HUES6 (cell line): ENCODE results near the gene STK35.

Experiments used
- H3K27ac ChIP-seq: 2 replicates; pipeline ENCODE4 v1.7.0; 2013; ENCODE audit warnings: low read depth, mild to moderate bottlenecking, low read length, inconsistent platforms
- H3K27me3 ChIP-seq: 2 replicates; pipeline ENCODE4 v1.6.1; 2013; ENCODE audit warnings: low read length; ENCODE audit not compliant: control insufficient read depth, insufficient read depth
- H3K36me3 ChIP-seq: 2 replicates; pipeline ENCODE4 v1.6.1; 2013; ENCODE audit warnings: low read length; ENCODE audit not compliant: control insufficient read depth, insufficient read depth
- H3K4me1 ChIP-seq: 2 replicates; pipeline ENCODE4 v1.6.1; 2013; ENCODE audit warnings: low read length; ENCODE audit not compliant: control insufficient read depth, insufficient read depth
- H3K4me3 ChIP-seq: 2 replicates; pipeline ENCODE4 v1.5.1; 2013; ENCODE audit warnings: low read depth, low read length
- H3K9ac ChIP-seq: one replicate; pipeline ENCODE4 v1.6.1; 2013; ENCODE audit warnings: mild to moderate bottlenecking, low read length
- H3K9me3 ChIP-seq: 2 replicates; pipeline ENCODE4 v1.6.1; 2013; ENCODE audit warnings: low read depth, low read length; ENCODE audit not compliant: control insufficient read depth, insufficient read depth

STK35 gene

DNA sequence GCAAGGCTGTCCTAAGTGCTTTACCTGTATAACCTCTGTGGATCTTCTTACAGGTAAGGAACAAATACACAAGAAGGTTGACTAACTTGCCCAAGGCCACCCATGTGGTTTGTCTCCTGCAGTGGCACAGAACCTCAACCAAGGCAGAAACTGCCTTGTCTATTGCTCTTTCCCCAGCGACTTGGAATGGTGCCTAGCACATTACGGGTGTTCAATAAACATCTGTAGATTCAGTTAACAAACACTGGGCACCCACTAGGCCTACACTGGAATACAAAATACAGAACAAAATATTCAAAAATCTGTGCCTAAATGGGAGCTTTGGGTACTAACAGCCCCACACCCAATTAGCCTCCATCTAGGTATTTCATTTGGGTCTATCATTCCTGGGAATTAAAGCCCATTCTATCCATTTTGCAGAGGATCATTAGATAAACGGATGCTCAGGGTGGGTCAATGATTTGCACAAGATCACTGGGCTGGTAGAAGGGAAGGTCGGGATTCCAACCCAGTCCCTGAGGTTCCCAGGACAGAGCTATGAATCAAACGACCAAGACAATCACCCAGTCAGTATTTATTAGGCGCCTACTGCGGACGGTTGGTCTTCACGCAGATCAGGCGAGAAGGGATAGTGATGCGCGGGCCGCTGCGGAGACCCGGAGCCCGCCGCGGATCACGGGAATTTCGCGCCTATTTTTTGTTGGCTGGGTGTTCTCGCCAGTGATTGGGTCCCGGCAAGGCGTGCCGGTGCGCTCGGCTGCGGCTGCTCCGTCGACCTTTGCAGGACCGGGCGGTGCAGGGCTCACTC, at the start of gene STK35:
TSS of gene STK35 (plus strand) at position 771 of the 808 bp plus-strand sequence. CDS start 55 bp downstream, outside the sequence.
- peak within 1 kb of the TSS; percentile 87 for H3K4me3 ChIP-seq

DNA sequence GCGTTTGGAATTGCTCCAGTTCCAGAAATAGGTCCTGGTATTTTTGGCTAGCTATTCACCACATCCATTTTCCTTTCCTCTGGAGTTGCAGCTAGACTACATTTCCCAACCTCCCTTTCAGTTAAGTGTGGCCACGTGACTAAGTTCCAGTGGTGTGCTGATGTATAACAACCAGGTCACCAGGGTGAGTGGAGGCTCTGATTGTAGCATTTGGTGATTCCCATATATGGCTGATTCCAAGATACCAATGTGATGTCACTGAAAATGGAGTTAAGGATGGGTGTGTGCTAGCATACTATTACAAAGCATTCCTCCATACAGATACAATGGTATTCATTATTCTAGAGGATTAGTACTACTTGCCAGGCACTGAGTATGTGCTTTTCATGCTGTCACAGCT, 49.7 kb upstream of the STK35 start:
- Histone ChIP-seq H3K36me3 (no peaks in the 10 kb centered on the region), H3K27ac (no peak overlapping the region), H3K9ac (no peak overlapping the region), H3K4me3 (no peak overlapping the region), H3K9me3 (peaks cover 8% of the 10 kb centered on the region; the same call in 1 of the 2 replicates), H3K27me3 (peaks cover 10% of the 10 kb centered on the region; the same call in 1 of the 2 replicates), H3K4me1 (no peaks in the 10 kb centered on the region)

More for the DNA sequence above, at the start of gene STK35:
- H3K9ac ChIP-seq: peak within 1 kb of the TSS; percentile 100
- peaks cover 12% of the 10 kb centered on the region for H3K36me3 ChIP-seq
- H3K27ac ChIP-seq: peak within 1 kb of the TSS; percentile 100
- H3K9me3 ChIP-seq: no peaks in the 10 kb centered on the region
- no peaks in the 10 kb centered on the region for H3K27me3 ChIP-seq
- H3K4me1 ChIP-seq: peaks cover 21% of the 10 kb centered on the region

DNA sequence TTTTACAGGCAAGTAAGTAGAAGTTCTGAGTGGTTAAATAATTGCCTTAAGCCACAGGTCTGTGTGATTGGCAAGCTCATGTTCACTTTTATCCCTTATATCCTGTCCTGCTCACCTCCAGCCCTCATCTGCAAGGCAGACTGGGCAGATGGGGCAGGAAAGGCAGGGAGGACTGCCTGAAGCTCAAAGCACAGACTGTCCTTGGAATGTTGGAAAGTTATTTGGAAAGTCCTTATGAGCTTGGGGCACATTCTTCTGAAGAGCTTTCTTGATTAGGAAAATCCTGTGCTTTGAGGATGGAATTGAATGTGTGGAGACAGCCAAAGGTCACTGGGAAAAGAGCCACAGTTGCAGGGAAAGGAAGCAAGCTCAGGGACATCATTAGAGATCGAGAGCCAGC, 48.9 kb upstream of the STK35 start:
- Histone ChIP-seq H3K9me3 (peaks cover 8% of the 10 kb centered on the region; the same call in 1 of the 2 replicates), H3K27me3 (peaks cover 10% of the 10 kb centered on the region; the same call in 1 of the 2 replicates), H3K4me1 (no peaks in the 10 kb centered on the region)

DNA sequence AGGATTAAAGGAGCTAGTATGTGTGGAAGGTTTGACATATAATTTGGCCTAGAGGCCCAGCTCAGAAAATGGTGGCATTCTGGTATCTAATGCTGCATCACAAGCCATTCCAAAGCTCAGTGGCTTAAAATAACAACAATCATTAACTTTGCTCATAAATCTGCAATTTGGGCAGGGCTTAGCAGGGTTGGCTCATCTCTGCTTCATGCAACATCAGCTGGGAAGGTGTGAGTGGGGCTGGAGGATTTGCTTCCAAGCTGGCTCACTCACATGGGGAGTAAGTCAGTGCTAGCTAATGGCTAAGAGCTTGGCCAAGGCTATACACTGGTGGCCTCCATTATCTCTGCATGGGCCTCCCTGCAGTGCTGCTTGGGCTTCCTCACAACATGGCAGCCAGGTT, 48.0 kb upstream of the STK35 start:
- no peak overlapping the region for H3K4me3 ChIP-seq
- no peaks in the 10 kb centered on the region for H3K36me3 ChIP-seq
- H3K9ac ChIP-seq: no peak overlapping the region
- H3K27me3 ChIP-seq: peaks cover 10% of the 10 kb centered on the region; the same call in 1 of the 2 replicates
- H3K9me3 ChIP-seq: peaks cover 11% of the 10 kb centered on the region; the same call in 1 of the 2 replicates
- H3K4me1 ChIP-seq: no peaks in the 10 kb centered on the region
- H3K27ac ChIP-seq: no peak overlapping the region

More for the DNA sequence above, 48.9 kb upstream of the STK35 start:
- H3K27ac ChIP-seq: no peak overlapping the region
- no peaks in the 10 kb centered on the region for H3K36me3 ChIP-seq
- no peak overlapping the region for H3K4me3 ChIP-seq
- H3K9ac ChIP-seq: no peak overlapping the region

DNA sequence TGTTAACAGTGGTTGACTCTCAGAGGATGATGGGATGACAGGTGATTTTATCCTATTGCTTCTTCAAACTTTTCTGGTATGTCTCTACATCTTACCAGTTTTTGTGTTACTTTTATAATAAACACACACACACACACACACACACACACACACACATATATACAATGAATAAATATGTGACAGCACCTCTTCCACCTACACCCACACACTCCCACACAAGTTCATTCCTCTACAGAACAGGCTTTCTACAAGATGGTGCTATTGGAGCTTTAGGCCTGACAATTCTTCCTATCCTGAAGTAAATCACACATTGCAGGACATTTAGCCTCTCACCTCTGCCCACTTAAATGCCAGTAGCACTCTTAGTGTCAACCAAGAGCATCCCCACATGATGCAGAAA, 46.7 kb upstream of the STK35 start:
- Histone ChIP-seq H3K9ac (no peak overlapping the region), H3K9me3 (peaks cover 11% of the 10 kb centered on the region; the same call in 1 of the 2 replicates), H3K4me1 (no peaks in the 10 kb centered on the region), H3K4me3 (no peak overlapping the region), H3K27ac (no peak overlapping the region), H3K27me3 (peaks cover 3% of the 10 kb centered on the region; the same call in 1 of the 2 replicates), H3K36me3 (no peaks in the 10 kb centered on the region)

DNA sequence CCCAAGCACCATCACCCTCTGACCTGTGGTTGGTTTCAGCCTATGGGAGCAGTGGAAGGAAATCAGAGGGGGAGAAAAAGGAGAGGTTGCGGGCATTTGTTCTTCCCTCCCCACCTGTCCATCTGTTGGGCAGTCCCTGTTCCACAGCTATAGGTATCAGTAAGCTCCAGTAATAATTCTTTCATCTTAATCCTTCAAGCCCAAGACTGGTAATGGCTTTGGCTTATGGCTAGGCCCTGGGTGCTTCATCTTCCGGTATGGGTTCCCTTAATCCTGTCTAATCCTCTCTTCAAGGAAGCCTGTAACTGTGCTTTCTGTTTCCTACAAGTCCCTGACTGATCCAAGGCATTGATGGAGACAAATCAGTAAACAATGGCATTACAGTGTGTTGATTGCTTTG, 42.2 kb upstream of the STK35 start:
- Histone ChIP-seq H3K27me3 (peaks cover 3% of the 10 kb centered on the region; the same call in 1 of the 2 replicates), H3K4me3 (no peak overlapping the region), H3K9ac (no peak overlapping the region), H3K27ac (no peak overlapping the region), H3K4me1 (no peaks in the 10 kb centered on the region), H3K9me3 (0 out of 2 replicates have a peak, but pooled peaks cover 4% of the 10 kb centered on the region), H3K36me3 (no peaks in the 10 kb centered on the region)

DNA sequence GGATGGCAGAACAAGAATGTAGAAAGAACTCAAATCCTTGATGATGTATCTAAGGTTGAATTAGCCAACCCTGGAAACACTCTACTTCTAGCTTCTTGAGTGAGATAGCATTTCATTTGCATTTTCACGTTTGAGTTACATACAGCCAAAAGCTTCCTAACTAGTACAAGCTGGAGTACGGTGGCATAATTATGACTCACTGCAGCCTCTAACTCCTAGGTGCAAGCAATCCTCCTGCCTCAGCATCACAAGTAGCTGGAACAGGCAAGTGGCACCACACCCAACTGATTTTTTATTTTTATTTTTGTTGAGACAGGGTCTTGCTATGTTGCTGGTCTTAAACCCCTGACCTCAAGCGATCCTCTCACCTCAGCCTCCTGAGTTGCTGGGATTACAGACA, 36.5 kb upstream of the STK35 start:
- Histone ChIP-seq H3K4me3 (no peak overlapping the region), H3K4me1 (no peaks in the 10 kb centered on the region), H3K36me3 (no peaks in the 10 kb centered on the region), H3K9ac (no peak overlapping the region), H3K27me3 (peaks cover 26% of the 10 kb centered on the region), H3K9me3 (no peaks in the 10 kb centered on the region), H3K27ac (no peak overlapping the region)

DNA sequence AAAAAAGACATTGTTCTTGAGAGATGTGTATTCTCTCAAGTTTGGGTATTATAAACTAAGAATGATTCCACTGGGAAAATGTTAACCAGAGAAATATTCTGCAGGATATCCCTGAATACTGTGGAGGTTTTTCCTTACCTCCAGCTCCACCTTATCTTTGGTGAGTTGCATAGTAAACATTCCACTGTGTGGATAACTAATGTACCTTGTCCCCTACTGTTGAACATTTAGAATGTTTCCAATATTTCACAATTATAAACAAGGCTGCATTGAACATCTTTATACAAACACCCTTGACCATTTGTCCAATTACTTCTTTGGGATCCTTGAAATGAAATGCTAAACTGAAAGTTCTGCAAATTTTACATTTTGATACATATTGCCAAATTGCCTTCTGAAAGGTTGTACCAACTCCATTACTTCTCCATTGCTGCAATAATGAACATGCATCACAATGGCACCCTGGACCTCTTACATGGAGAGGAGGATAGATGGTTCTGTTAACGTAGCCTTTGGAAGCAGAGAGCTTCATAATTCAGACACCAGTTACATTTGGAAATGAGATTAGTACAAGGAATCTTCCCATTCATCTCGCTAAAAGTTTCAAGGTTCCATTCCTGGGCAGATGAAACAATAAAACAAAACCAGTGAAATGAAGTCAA, 35.0 kb upstream of the STK35 start:
- Histone ChIP-seq H3K4me1 (no peaks in the 10 kb centered on the region), H3K36me3 (no peaks in the 10 kb centered on the region), H3K4me3 (no peak overlapping the region), H3K9ac (no peak overlapping the region), H3K27ac (no peak overlapping the region), H3K9me3 (no peaks in the 10 kb centered on the region), H3K27me3 (peaks cover 26% of the 10 kb centered on the region)

DNA sequence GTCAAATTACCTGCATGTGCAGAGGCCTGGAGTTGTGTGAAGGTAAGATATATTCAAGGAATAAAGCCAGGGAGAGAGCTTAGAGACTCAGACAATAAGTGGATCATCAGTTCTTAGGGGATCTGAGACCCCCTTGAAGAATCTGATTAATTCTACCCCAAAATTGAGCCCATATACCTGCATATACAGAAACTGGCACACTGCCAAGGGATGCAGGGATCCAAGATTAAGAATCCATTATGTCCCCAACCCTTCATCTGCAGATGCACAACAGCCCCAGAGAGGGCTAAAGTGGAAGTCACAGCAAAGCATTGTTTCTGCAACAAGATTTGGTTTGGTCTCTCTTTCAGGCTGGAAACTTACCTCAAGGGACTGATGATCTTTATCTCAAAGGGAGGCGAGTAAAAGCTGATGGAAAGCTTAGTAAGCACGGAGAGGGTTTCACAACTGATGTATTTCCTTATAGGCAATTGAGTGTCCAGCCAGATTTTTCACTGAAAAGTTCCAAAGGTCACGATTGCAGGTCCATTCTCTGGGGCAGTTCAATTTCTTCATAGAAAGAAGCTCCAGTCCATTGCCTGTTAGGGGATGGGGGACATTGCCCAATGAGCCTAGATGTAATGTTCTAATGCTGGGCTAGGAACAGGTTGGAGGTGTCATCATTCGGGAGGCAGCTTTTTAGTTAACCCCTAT, 20.9 kb upstream of the STK35 start:
- no peaks in the 10 kb centered on the region for H3K36me3 ChIP-seq
- H3K4me3 ChIP-seq: no peak overlapping the region
- no peaks in the 10 kb centered on the region for H3K4me1 ChIP-seq
- no peak overlapping the region for H3K27ac ChIP-seq
- H3K27me3 ChIP-seq: peaks cover 9% of the 10 kb centered on the region
- H3K9me3 ChIP-seq: peaks cover 4% of the 10 kb centered on the region; the same call in 1 of the 2 replicates
- H3K9ac ChIP-seq: no peak overlapping the region

DNA sequence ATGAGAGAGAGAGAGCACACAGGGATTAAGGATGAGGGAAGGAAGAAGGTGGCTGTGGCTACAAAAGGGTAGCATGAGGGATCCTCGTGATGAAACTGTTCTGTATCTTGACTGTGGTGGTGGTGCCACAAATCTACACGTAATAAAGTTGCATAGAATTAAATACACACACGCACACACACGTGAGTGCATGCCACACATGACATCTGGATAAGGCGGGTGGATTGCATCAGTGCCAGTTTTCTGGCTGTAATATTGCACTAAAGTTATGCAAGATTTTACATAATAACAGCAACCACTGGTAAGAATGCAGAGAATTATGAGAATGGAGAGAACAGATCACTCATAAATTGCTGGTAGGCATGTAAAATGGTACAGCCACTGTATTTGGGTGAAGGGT, 16.9 kb upstream of the STK35 start:
- H3K4me1 ChIP-seq: peaks cover 8% of the 10 kb centered on the region
- H3K4me3 ChIP-seq: no peak overlapping the region
- H3K9me3 ChIP-seq: 0 out of 2 replicates have a peak, but pooled peaks cover under 1% of the 10 kb centered on the region
- no peaks in the 10 kb centered on the region for H3K36me3 ChIP-seq
- no peak overlapping the region for H3K27ac ChIP-seq
- H3K27me3 ChIP-seq: peaks cover 5% of the 10 kb centered on the region; the same call in 1 of the 2 replicates
- H3K9ac ChIP-seq: no peak overlapping the region
